CD4-positive, alpha-beta T cell (primary cell): Measurements from ENCODE around the gene EIF1AD. TPM values are rescaled to one million over a fixed set of nuclear protein-coding genes. Genes with fewer than 3 reads are reported as not detected.

Experiments
- ATAC-seq: fragments of 200-7000 bp; cut with Tn5 transposase; one replicate; pipeline ENCODE4 v1.10.0; 2022; ENCODE audit warnings: mild to moderate bottlenecking; ENCODE audit not compliant: poor library complexity
- CTCF ChIA-PET: fragments of 350-600 bp; sonication (Branson Sonifier 250); formaldehyde crosslinking; loops from one replicate; lab custom pipeline; 2021; ENCODE audit warnings: antibody characterized with exemption, inconsistent platforms; lab: Charles Lee
- POLR2A ChIA-PET: fragments of 350-600 bp; sonication (Branson Sonifier 250); formaldehyde crosslinking; loops from one replicate; lab custom pipeline; 2021; ENCODE audit warnings: antibody characterized with exemption, inconsistent platforms; lab: Charles Lee
- DNase-seq, 14 experiments: peaks; one replicate each; pipeline ENCODE4 v3.0.0-alpha.2; 2013 to 2020; ENCODE audit warnings: mixed read lengths in 2 of 14
- H3K27ac ChIP-seq, 2 donors: one replicate each; pipeline versions ENCODE4 v1.5.1 to v1.7.0; 2013; ENCODE audit warnings: low read length in 2 of 2, low read depth in 1 of 2, mild to moderate bottlenecking in 1 of 2
- H3K27me3 ChIP-seq, 2 experiments: 1 replicate in 1 of 2; 2 replicates in 1 of 2; pipeline versions ENCODE4 v1.6.1 to v1.7.0; 2013; ENCODE audit warnings: low read length in 2 of 2, control low read depth in 1 of 2, mild to moderate bottlenecking in 1 of 2, moderate library complexity in 1 of 2; ENCODE audit not compliant: insufficient read depth in 2 of 2, control insufficient read depth in 1 of 2
- H3K36me3 ChIP-seq: one replicate; pipeline ENCODE4 v1.6.1; 2013; ENCODE audit warnings: low read length, control low read depth; ENCODE audit not compliant: insufficient read depth
- H3K4me1 ChIP-seq: one replicate; pipeline ENCODE4 v1.6.1; 2013; ENCODE audit warnings: low read length, control low read depth; ENCODE audit not compliant: insufficient read depth
- H3K4me3 ChIP-seq: one replicate; pipeline ENCODE4 v1.5.1; 2013; ENCODE audit warnings: mild to moderate bottlenecking, low read length, moderate library complexity
- H3K9me3 ChIP-seq, 2 experiments: 1 replicate in 1 of 2; 2 replicates in 1 of 2; pipeline versions ENCODE4 v1.6.1 to v1.7.0; 2013; ENCODE audit warnings: low read length in 2 of 2, mild to moderate bottlenecking in 2 of 2, control low read depth in 1 of 2, moderate library complexity in 1 of 2; ENCODE audit not compliant: control insufficient read depth in 1 of 2, insufficient read depth in 1 of 2
- H3K27ac Mint-ChIP-seq: one replicate; pipeline ENCODE4 v1.8.0; 2020; ENCODE audit warnings: mixed read lengths
- H3K27me3 Mint-ChIP-seq: one replicate; pipeline ENCODE4 v1.8.0; 2021; ENCODE audit warnings: mixed read lengths
- H3K36me3 Mint-ChIP-seq: one replicate; pipeline ENCODE4 v1.8.0; 2021; ENCODE audit warnings: low read depth, mixed read lengths
- H3K4me1 Mint-ChIP-seq: one replicate; pipeline ENCODE4 v1.8.0; 2021; ENCODE audit warnings: low read depth, mixed read lengths
- H3K4me3 Mint-ChIP-seq: one replicate; pipeline ENCODE4 v1.8.0; 2020; ENCODE audit warnings: mild to moderate bottlenecking, mixed read lengths
- H3K9me3 Mint-ChIP-seq: one replicate; pipeline ENCODE4 v1.8.0; 2020; ENCODE audit warnings: mixed read lengths
- intact Hi-C, 2 experiments: fragments of 100-400 bp; cut with DNase I in 1 of 2; cut with micrococcal nuclease in 1 of 2; formaldehyde crosslinking; loops; one replicate each; pipeline versions ENCODE4 v1.15.1 to v1.9.0; 2023 to 2025; cut with DNase I, micrococcal nuclease
- total RNA-seq, 174 experiments: library from RNA in 2 of 174; stranded (reverse) in 2 of 174; gene quantifications; one replicate each; pipeline ENCODE4 v1.2.3 and lab custom pipeline; 2021 to 2026
- TF ChIP-seq, protein P1 (sequence below): fragments of 200-600 bp; IDR thresholded peaks from one replicate; pipeline ENCODE4 v1.8.0; 2022; ENCODE audit warnings: antibody characterized with exemption, mild to moderate bottlenecking

The EIF1AD gene
- total RNA-seq, 2 experiments from 2014 or later, result 88.2 to 94.1 TPM

- Mint-ChIP-seq H3K4me3 (no peak overlapping the region), H3K4me1 (no peaks in the 10 kb centered on the region), H3K36me3 (peaks cover 37% of the 10 kb centered on the region), H3K9me3 (no peaks in the 10 kb centered on the region), H3K27ac (no peak overlapping the region), H3K27me3 (no peaks in the 10 kb centered on the region)
- TF ChIP-seq, protein P1, sequence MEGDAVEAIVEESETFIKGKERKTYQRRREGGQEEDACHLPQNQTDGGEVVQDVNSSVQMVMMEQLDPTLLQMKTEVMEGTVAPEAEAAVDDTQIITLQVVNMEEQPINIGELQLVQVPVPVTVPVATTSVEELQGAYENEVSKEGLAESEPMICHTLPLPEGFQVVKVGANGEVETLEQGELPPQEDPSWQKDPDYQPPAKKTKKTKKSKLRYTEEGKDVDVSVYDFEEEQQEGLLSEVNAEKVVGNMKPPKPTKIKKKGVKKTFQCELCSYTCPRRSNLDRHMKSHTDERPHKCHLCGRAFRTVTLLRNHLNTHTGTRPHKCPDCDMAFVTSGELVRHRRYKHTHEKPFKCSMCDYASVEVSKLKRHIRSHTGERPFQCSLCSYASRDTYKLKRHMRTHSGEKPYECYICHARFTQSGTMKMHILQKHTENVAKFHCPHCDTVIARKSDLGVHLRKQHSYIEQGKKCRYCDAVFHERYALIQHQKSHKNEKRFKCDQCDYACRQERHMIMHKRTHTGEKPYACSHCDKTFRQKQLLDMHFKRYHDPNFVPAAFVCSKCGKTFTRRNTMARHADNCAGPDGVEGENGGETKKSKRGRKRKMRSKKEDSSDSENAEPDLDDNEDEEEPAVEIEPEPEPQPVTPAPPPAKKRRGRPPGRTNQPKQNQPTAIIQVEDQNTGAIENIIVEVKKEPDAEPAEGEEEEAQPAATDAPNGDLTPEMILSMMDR, result no peak
- no peak overlapping the region for H3K4me3 ChIP-seq
- H3K4me1 ChIP-seq, result no peaks in the 10 kb centered on the region
- no peaks in the 10 kb centered on the region for H3K27me3 ChIP-seq
- H3K27ac ChIP-seq, result no peak overlapping the region
- no peaks in the 10 kb centered on the region for H3K9me3 ChIP-seq
- H3K36me3 ChIP-seq, result peaks cover 32% of the 10 kb centered on the region
- ChIA-PET CTCF (no interaction called here), POLR2A (interaction anchor here (1.0 to 1.3 kb wide), 2 partner anchors 91 to 148 kb away, joined by 3 to 8 read pairs; partner anchors contain the start of gene CCDC85B)
- intact Hi-C loops, result loop anchor here in 1 of 2 experiments (10.0 kb wide), 1 partner anchor 356 kb away; no protein-coding TSS in a partner anchor
- ATAC-seq, result no peak
- DNase-seq, result no peak
Measured at GRCh38 chr11:65981101-65981740, 20.7 kb downstream of the EIF1AD start.

DNA sequence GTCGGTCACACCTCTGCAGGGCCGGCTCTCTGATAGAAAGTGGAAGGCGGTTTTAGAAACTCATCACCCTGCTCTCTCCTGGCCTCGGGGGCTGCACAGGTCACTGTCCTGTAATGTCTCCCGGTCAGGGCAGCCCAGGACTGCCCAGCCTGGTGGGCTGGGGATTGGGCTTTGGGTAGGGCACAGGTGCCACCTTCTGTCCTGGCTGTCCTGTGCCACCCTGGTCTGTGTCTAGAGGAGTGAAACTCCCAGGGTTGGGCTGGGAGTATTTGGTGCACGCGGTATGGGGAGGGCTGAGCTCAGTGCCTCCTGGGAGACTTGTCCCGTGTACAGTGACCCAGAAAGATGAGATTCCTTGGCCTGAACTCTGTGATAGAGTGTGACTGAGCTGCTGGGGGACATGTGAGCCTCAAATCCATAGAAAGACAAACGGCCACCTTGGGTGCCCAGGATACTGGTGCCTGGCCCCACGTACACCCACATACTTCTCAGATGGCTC is 22.6 kb downstream of the EIF1AD start:
- no peaks in the 10 kb centered on the region for H3K9me3 Mint-ChIP-seq
- peaks cover 46% of the 10 kb centered on the region for H3K36me3 Mint-ChIP-seq
- ATAC-seq, result no peak
- DNase-seq, result no peak
- POLR2A ChIA-PET, result interaction anchor here (0.6 kb wide), 1 partner anchor 9 kb away, joined by 3 read pairs; no protein-coding TSS in a partner anchor
- H3K27me3 ChIP-seq, result no peaks in the 10 kb centered on the region
- H3K4me3 Mint-ChIP-seq, result no peak overlapping the region
- no peak overlapping the region for H3K27ac Mint-ChIP-seq
- no peak overlapping the region for H3K4me3 ChIP-seq
- no peaks in the 10 kb centered on the region for H3K4me1 ChIP-seq
- CTCF ChIA-PET, result no interaction called here
- H3K27me3 Mint-ChIP-seq, result no peaks in the 10 kb centered on the region
- TF ChIP-seq, protein P1, result no peak
- intact Hi-C loops, result no loop called here
- no peaks in the 10 kb centered on the region for H3K9me3 ChIP-seq
- peaks cover 44% of the 10 kb centered on the region for H3K36me3 ChIP-seq
- no peaks in the 10 kb centered on the region for H3K4me1 Mint-ChIP-seq
- H3K27ac ChIP-seq, result no peak overlapping the region

DNA sequence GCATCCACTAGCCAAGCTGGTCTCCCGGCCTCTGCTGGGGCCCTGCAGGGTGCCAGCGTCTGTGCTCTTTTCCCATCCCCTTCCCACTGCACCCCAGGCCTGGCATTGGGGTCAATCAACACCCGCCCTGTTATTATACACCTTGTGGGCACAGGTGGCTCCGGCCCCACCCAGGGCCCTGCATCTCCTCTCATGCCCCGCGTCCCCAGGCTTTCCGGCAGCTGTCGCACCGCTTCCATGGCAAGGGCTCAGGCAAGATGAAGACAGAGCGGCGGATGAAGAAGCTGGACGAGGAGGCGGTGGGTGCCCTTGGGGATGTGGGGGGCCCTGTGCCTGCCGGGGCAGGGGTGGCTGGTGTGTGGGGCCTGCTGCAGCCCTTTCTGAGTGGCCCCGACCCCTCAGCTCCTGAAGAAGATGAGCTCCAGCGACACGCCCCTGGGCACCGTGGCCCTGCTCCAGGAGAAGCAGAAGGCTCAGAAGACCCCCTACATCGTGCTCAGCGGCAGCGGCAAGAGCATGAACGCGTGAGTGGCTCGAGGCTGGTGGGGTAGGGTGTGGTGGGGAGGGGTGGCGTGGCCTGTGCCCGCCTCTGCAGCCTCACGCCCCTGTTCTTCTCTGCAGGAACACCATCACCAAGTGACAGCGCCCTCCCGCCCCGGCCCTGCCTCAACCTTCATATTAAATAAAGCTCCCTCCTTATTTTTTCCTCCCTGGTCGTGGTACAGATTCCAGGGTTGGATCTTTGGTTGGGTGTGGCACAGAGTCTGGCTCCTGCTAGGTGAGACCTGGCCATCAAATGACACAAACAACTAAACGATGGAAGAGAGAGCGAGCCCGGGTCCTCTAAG is 23.3 kb downstream of the EIF1AD start:
- H3K4me1 ChIP-seq, result no peaks in the 10 kb centered on the region
- Mint-ChIP-seq H3K36me3 (peaks cover 49% of the 10 kb centered on the region), H3K9me3 (no peaks in the 10 kb centered on the region), H3K4me3 (no peak overlapping the region), H3K4me1 (no peaks in the 10 kb centered on the region), H3K27ac (no peak overlapping the region), H3K27me3 (no peaks in the 10 kb centered on the region)
- no peaks in the 10 kb centered on the region for H3K27me3 ChIP-seq
- intact Hi-C loops, result no loop called here
- peaks cover 46% of the 10 kb centered on the region for H3K36me3 ChIP-seq
- no peak overlapping the region for H3K27ac ChIP-seq
- ATAC-seq (no peak), DNase-seq (no peak)
- no peak overlapping the region for H3K4me3 ChIP-seq
- H3K9me3 ChIP-seq, result no peaks in the 10 kb centered on the region
- TF ChIP-seq, protein P1, result no peak
- ChIA-PET CTCF (no interaction called here), POLR2A (no interaction called here)
